Measurements from ENCODE around the gene FAM177B. TPM values are rescaled to one million over a fixed set of nuclear protein-coding genes. Genes with fewer than 3 reads are reported as not detected.

FAM177B gene
- total RNA-seq, 1 donor from 2014 or later: not detected

DNA sequence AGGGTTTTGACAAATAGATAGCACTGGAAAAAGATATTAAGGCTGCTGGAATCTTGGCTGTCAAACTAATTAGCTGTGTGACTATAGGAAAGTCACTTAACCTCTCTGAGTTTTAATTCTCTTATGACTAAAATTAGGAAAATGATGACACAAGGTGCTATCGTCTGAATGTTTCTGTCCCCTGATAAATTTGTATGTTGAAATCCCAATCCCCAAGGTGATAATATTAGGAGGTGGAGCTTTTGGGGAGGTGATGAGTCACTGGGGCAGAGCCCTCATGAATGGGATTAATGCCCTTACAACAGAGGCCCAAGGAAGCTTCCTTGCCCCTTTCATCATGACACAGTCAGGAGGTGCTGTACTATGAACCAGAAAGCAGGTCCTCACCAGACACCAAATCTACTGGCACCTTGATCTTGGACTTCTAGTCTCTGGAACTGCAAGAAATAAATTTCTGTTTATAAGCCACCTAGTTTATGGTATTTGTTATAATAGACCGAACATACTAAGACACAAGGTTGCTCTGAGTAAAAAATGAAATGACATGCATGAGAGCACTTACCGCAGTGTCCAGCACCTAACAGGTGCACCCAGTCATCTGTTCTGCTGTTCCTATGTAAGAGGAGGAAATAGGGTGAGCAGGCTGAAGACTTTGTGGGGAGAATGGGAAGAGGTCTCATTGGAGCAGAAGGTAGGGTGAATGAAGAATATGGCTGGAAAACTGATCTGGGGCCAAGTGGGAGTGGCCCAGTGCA lies 51.6 kb downstream of the FAM177B start:
- TF ChIP-seq CTCF (IDR thresholded peaks at IDR 0.05; ENCODE audit: insufficient read depth, low read length, severe bottlenecking): no peak
- Histone ChIP-seq H3K27me3 (ENCODE audit: control insufficient read depth, insufficient read depth, low read length) (peaks cover 4% of the 10 kb centered on the region), H3K36me3 (ENCODE audit: control insufficient read depth, insufficient read depth, low read length) (no peaks in the 10 kb centered on the region), H3K4me3 (ENCODE audit: low read depth, low read length) (no peak overlapping the region)
- FAIRE-seq (no peak), DNase-seq (ENCODE audit: low read depth) (peak; percentile 57)

DNA sequence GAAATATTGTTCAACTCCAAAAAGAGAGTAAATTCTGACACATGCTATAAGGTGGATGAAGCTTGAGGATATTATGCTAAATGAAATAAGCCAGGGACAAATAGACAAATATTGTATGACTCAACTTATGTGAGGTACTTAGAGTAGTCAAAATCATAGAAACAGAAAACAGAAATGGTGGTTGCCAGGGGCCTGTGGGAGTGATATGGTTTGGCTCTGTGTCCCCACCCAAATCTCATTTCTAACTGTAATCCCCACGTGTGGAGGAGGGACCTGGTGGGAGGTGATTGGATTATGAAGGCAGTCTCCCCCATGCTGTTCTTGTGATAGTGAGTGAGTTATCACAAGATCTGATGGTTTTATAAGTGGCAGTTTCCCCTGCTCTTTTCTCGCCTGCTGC lies 53.1 kb downstream of the FAM177B start:
- no peaks in the 10 kb centered on the region for H3K27me3 ChIP-seq (ENCODE audit: control insufficient read depth, insufficient read depth, low read length)
- H3K4me3 ChIP-seq (ENCODE audit: low read depth, low read length): no peak overlapping the region
- no peaks in the 10 kb centered on the region for H3K36me3 ChIP-seq (ENCODE audit: control insufficient read depth, insufficient read depth, low read length)
- no peak for FAIRE-seq
- DNase-seq (ENCODE audit: low read depth): no peak
- TF ChIP-seq CTCF (IDR thresholded peaks at IDR 0.05; ENCODE audit: insufficient read depth, low read length, severe bottlenecking): no peak

DNA sequence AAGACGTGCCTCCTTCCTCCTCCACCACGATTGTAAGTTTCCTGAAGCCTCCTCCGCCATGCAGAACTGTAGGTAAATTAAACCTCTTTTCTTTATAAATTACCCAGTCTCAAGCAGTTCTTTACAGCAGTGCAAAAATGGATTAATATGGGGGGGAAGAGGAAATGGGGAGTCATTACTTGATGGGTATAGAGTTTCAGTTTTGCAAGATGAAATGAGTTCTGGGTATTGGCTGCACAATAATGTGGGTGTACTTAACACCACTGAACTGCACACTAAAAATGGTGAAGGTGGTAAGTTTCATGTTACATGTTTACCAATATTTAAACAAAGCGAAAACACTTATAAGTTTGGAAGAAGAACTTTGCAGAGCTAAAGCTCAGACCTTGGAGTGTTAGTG lies 53.5 kb downstream of the FAM177B start:
- FAIRE-seq (no peak), DNase-seq (ENCODE audit: low read depth) (no peak)
- Histone ChIP-seq H3K27me3 (ENCODE audit: control insufficient read depth, insufficient read depth, low read length) (no peaks in the 10 kb centered on the region), H3K4me3 (ENCODE audit: low read depth, low read length) (no peak overlapping the region), H3K36me3 (ENCODE audit: control insufficient read depth, insufficient read depth, low read length) (no peaks in the 10 kb centered on the region)
- TF ChIP-seq CTCF (IDR thresholded peaks at IDR 0.05; ENCODE audit: insufficient read depth, low read length, severe bottlenecking): no peak

- no peak for DNase-seq (ENCODE audit: low read depth)
- no peak for TF ChIP-seq CTCF (IDR thresholded peaks at IDR 0.05; ENCODE audit: insufficient read depth, low read length, severe bottlenecking)
These were observed 54.2 kb downstream of the FAM177B start for GRCh38 chr1:222791006-222791710.

DNA sequence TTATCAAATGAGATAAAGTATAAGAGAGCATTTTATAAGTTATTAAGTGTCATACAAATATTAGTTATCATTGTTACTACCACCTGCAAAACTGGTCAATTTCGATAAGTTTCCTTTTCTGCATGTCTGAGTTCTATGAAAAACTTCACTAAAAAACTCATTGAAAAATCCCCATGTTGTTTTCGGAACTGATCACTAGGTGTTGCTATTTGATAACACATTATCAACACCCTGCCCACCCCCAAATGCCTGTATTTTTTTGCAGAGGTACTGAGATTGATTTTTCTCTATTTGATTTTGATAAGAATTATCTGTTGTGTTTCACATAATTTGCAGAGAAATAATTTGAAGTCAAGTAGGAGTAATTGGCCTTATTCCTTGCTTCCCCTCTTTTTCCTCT lies 55.7 kb downstream of the FAM177B start:
- H3K4me3 ChIP-seq (ENCODE audit: low read depth, low read length): no peak overlapping the region
- TF ChIP-seq CTCF (IDR thresholded peaks at IDR 0.05; ENCODE audit: insufficient read depth, low read length, severe bottlenecking): peak; percentile 25
- H3K36me3 ChIP-seq (ENCODE audit: control insufficient read depth, insufficient read depth, low read length): no peaks in the 10 kb centered on the region
- DNase-seq (ENCODE audit: low read depth) (no peak), FAIRE-seq (no peak)
- no peaks in the 10 kb centered on the region for H3K27me3 ChIP-seq (ENCODE audit: control insufficient read depth, insufficient read depth, low read length)

More at GRCh38 chr1:222791006-222791710, 54.2 kb downstream of the FAM177B start:
- H3K27me3 ChIP-seq (ENCODE audit: control insufficient read depth, insufficient read depth, low read length): no peaks in the 10 kb centered on the region
- FAIRE-seq: no peak
- H3K36me3 ChIP-seq (ENCODE audit: control insufficient read depth, insufficient read depth, low read length): no peaks in the 10 kb centered on the region
- H3K4me3 ChIP-seq (ENCODE audit: low read depth, low read length): no peak overlapping the region
